HG02588 (cell line): ENCODE data around the gene CWC25.
"Not testable (repeated sequence)": the region's sequence is repeated elsewhere in the genome, so short reads cannot be mapped to it uniquely, and the experiment has no call there.

ENCODE experiments used
- ATAC-seq: cut with Tn5 transposase; IDR thresholded peaks from one replicate; pipeline ENCODE4 v1.9.1; 2021; ENCODE audit warnings: mild to moderate bottlenecking, moderate library complexity; ENCODE audit not compliant: unreplicated experiment

The CWC25 gene

GRCh38 chr17:38824899-38825761 lies at the start of gene CWC25:
TSS of gene CWC25 (minus strand) at chr17:38825321. CDS start at chr17:38825183, 138 bp downstream.
- peak; percentile 76 for ATAC-seq

- no peak for ATAC-seq
These were observed 48.7 kb upstream of the CWC25 start for GRCh38 chr17:38873640-38874380.

- no peak for ATAC-seq
These were observed 47.7 kb upstream of the CWC25 start for GRCh38 chr17:38872671-38873385.

GRCh38 chr17:38872027-38872511 lies 46.9 kb upstream of the CWC25 start:
- no peak for ATAC-seq

- ATAC-seq = no peak
These were observed 46.3 kb upstream of the CWC25 start for GRCh38 chr17:38871247-38872015.

GRCh38 chr17:38870259-38871165 lies 45.4 kb upstream of the CWC25 start:
- no peak for ATAC-seq

GRCh38 chr17:38869526-38870258 lies 44.6 kb upstream of the CWC25 start, which contains the start of gene LASP1:
TSS of gene LASP1 (plus strand) at chr17:38870058. CDS start at chr17:38870190, 132 bp downstream.
- peak; percentile 39 for ATAC-seq

GRCh38 chr17:38868817-38869525 lies 43.9 kb upstream of the CWC25 start:
- ATAC-seq = peak; percentile 26

- ATAC-seq = no peak
These were observed 43.1 kb upstream of the CWC25 start for GRCh38 chr17:38867968-38868816.

- no peak for ATAC-seq
These were observed 42.3 kb upstream of the CWC25 start for GRCh38 chr17:38867179-38867967.

GRCh38 chr17:38864636-38865398 lies 39.7 kb upstream of the CWC25 start:
- no peak for ATAC-seq

GRCh38 chr17:38861399-38861843 lies 36.3 kb upstream of the CWC25 start:
- no peak for ATAC-seq

GRCh38 chr17:38857271-38857670 lies 32.1 kb upstream of the CWC25 start:
- ATAC-seq = no peak

GRCh38 chr17:38855101-38855714 lies 30.1 kb upstream of the CWC25 start:
- not testable (repeated sequence) for ATAC-seq
